CD4-positive, alpha-beta T cell treated with Interleukin-1 beta for 1 hour (primary cell): ENCODE measurements around the gene GJA8.
"Not testable (repeated sequence)": the region's sequence is repeated elsewhere in the genome, so short reads cannot be mapped to it uniquely, and the experiment has no call there.

ENCODE experiments used
- DNase-seq, 2 donors: peaks; one replicate each; pipeline ENCODE4 v3.0.0-alpha.2; 2020 to 2022

The GJA8 gene

DNA sequence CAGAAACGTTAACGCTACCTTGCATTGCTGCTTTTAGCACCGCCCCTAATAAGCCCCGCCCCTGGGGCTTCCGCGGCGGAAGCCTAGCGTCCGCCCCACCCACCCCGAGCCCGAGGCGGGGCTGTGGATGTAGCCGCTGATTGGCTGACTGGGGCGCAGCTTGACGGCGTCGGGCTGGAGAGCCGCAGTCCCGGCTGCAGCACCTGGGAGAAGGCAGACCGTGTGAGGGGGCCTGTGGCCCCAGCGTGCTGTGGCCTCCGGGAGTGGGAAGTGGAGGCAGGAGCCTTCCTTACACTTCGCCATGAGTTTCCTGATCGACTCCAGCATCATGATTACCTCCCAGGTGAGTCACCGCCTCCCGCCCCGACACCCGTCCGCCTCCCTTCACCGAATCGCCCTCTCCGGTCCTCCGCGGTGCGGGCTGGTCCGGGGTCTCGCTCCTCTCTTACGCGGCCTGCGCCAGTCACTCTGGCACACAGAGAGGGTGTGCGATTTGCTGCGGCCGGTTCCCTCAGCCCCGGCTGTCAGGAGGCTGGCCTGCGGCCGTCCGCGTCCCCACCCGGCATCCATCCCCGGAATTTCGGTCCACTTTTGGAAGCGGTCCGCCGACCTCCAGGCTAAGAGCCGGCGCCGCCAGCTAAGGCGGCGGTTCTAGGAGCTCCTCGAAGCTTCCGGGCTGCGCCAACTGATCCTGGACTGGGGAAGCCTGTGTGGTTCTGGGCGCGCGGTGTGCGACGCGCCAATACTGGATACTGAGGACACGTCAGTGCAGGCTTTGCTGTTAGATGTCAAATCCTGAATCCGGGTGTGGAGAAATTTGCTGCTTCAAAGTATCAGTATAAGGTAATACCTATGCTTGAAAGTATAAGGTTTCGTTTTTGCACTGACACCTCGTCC, 25.9 kb downstream of the GJA8 start, which contains the start of gene GPR89B:
Gene GPR89B, plus strand, starts transcription at position 185 of the 897 bp plus-strand sequence. Its CDS starts 117 bp downstream, at position 302.
- DNase-seq: peak; percentile 94 to 95

DNA sequence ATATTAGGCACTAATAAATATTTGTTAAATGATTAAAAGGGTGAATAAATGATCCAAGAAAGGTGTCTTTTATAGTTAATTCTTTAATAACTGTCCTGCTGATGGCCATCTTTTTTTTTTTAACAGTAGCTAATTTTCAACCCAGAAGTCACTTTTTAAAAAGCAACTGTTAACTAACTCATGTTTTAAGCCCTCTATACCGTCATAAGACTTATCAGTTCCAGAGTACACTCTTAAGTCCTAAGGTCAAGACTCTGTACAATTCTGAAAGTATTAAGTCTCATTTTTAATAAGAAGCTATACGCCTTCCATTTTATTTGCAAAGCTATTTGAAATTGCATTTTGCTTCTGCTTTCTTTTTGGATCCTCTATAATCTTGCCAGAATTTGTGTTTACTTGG, 28.5 kb downstream of the GJA8 start:
- DNase-seq: not testable (repeated sequence)

DNA sequence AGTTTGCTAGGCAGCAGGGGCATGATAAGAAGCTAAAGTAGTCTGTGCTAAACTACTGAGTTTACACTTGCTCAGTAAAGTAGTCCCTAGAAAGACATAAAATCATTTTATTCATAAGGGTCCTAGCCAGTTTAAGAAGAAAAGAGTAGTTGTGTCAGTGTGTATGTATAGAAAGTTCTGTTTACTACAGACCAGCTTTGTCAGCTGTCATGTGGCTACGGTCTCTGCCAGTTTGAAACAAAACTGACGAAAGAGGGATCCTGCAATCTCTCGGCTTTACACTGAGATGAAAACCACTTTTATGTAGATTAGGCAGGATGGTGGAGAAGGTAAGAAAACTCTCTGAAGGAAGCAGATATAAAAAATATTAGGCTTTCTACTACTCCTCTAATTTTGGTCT, 32.7 kb downstream of the GJA8 start:
- DNase-seq: not testable (repeated sequence)

DNA sequence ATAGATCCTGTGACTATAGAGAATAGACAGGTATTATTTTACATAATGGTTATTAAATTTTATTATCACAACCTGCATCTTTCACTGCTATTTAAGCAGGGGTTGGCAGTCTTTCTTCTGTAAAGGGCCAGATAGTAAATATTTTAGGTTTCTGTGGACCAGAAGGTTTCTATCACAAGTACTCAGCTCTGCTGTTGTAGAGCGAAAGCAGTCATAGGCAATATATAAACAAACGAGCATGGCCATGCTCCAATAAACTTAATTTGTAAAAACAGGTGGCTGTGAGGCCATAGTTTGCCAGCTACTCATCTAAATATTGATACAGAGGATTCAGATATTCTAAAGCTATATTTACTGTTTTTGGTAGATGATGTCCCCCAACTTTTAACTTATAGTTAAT, 37.9 kb downstream of the GJA8 start:
- not testable (repeated sequence) for DNase-seq

DNA sequence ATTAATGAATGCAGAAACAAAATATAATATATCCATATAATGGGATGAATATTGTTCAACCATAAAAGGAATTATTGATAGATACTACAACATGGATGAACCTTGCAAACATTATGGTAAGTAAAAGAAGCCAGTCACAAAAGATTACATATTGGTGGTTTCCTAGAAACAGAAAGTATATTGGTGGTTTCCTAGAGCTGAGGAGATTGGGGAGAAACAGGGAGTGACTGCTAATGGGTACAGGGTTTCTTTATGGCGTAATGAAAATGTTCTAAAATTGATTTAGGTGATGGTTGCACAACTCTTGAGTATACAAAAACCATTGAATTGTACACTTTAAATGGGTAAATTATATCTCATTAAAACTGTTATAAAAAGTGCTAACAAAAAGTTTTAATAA, 40.0 kb downstream of the GJA8 start:
- not testable (repeated sequence) for DNase-seq

DNA sequence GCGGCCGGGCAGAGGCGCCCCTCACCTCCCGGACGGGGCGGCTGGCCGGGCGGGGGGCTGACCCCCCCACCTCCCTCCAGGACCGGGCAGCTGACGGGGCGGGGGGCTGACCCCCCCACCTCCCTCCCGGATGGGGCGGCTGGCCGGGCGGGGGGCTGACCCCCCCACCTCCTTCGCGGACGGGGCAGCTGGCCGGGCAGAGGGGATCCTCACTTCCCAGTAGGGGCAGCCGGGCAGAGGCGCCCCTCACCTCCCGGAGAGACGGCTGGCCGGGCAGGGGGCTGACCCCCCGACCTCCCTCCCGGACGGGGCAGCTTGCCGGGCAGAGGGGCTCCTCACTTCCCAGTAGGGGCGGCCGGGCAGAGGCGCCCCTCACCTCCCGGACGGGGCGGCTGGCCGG, 46.9 kb downstream of the GJA8 start:
- not testable (repeated sequence) for DNase-seq
